GM12878 (cell line): ENCODE data around the gene LARP6. TPM values are rescaled to one million over a fixed set of nuclear protein-coding genes. Genes with fewer than 3 reads are reported as not detected.

Experiments used
- ATAC-seq: fragments of 200-7000 bp; cut with Tn5 transposase; 3 replicates; pipeline ENCODE4 v1.9.1; 2020; ENCODE audit warnings: mild to moderate bottlenecking, moderate library complexity
- BruUV-seq: library from RNA; stranded (reverse); fragments of 400-500 nt; replicated peaks from 2 replicates; lab custom pipeline; 2021; lab: Mats Ljungman, UMichigan
- CTCF ChIA-PET: fragments of 300-600 bp; sonication (Branson Sonifier 250); formaldehyde crosslinking; extraction: SDS; loops from one replicate; lab custom pipeline; 2021; ENCODE audit warnings: inconsistent platforms; lab: Yijun Ruan, JAX
- POLR2A ChIA-PET: fragments of 350-600 bp; formaldehyde crosslinking; extraction: SDS; loops from one replicate; lab custom pipeline; 2021; ENCODE audit warnings: inconsistent platforms; lab: Charles Lee
- RAD21 ChIA-PET: fragments of 300-600 bp; sonication (Branson Sonifier 250); formaldehyde crosslinking; loops from one replicate; lab custom pipeline; 2023; ENCODE audit warnings: antibody characterized with exemption; ENCODE audit not compliant: unreplicated experiment; lab: Charles Lee
- SMC1A ChIA-PET: fragments of 300-600 bp; sonication (Branson Sonifier 250); formaldehyde crosslinking; loops from one replicate; lab custom pipeline; 2023; ENCODE audit not compliant: unreplicated experiment, uncharacterized antibody; lab: Charles Lee
- DNase-seq: peaks from one replicate; pipeline ENCODE4 v3.0.0-alpha.2; 2011; ENCODE audit warnings: low read depth, low spot score
- FAIRE-seq: peaks from 3 replicates; lab custom pipeline; 2011; peaks lifted over from hg19 to GRCh38; lab: Jason Lieb, UNC
- H2AFZ ChIP-seq: 2 replicates; pipeline ENCODE4 v1.6.0; 2011; ENCODE audit warnings: low read depth, low read length, control low read depth; ENCODE audit not compliant: control insufficient read depth
- H3K27ac ChIP-seq: 2 replicates; pipeline ENCODE4 v1.5.1; 2011; ENCODE audit warnings: control low read depth; ENCODE audit not compliant: control insufficient read depth, insufficient read depth
- H3K27me3 ChIP-seq, 2 experiments: replicated peaks in 1 of 2; 2 replicates each; pipeline versions ENCODE4 v1.6.0 to v1.6.1; 2011; ENCODE audit warnings: low read length in 1 of 2; ENCODE audit not compliant: control insufficient read depth in 2 of 2, insufficient read depth in 2 of 2
- H3K36me3 ChIP-seq, 2 experiments: 2 replicates each; pipeline ENCODE4 v1.5.1; 2011; ENCODE audit warnings: low read length in 1 of 2; ENCODE audit not compliant: control insufficient read depth in 2 of 2, insufficient read depth in 2 of 2
- H3K4me1 ChIP-seq: 2 replicates; pipeline ENCODE4 v1.6.1; 2011; ENCODE audit warnings: mild to moderate bottlenecking, low read length, moderate library complexity, mixed read lengths; ENCODE audit not compliant: control insufficient read depth, insufficient read depth
- H3K4me2 ChIP-seq: 2 replicates; pipeline ENCODE4 v1.6.0; 2011; ENCODE audit warnings: control low read depth; ENCODE audit not compliant: control insufficient read depth, insufficient read depth
- H3K4me3 ChIP-seq: fragments of 200-600 bp; sonication (generic); 2 replicates; pipeline ENCODE4 v1.5.1; 2016
- H3K79me2 ChIP-seq: 2 replicates; pipeline ENCODE4 v1.6.0; 2011; ENCODE audit warnings: low read length; ENCODE audit not compliant: control insufficient read depth, insufficient read depth
- H3K9ac ChIP-seq: 2 replicates; pipeline ENCODE4 v1.8.0; 2011; ENCODE audit warnings: low read length, control low read depth, mixed read lengths; ENCODE audit not compliant: control insufficient read depth, insufficient read depth
- H3K9me3 ChIP-seq: replicated peaks from 3 replicates; pipeline ENCODE4 v1.5.1; 2011; ENCODE audit warnings: mild to moderate bottlenecking, low read length; ENCODE audit not compliant: control insufficient read depth, insufficient read depth
- H4K20me1 ChIP-seq: 2 replicates; pipeline ENCODE4 v1.6.0; 2011; ENCODE audit not compliant: control insufficient read depth, insufficient read depth
- ASH2L ChIP-seq: fragments of 300-600, 200-600 bp; sonication (generic); IDR thresholded peaks from 2 replicates; pipeline ENCODE4 v1.6.1; 2017; ENCODE audit warnings: low read depth, mild to moderate bottlenecking, borderline replicate concordance
- BCL3 ChIP-seq: IDR thresholded peaks from 2 replicates; pipeline ENCODE4 v1.6.1; 2011; ENCODE audit warnings: borderline replicate concordance, low read depth, mild to moderate bottlenecking, moderate library complexity, low read length; ENCODE audit not compliant: insufficient read depth, poor library complexity, severe bottlenecking
- HDAC6 ChIP-seq: fragments of 200-600 bp; sonication (generic); IDR thresholded peaks from one replicate; pipeline ENCODE4 v1.8.0; 2017; ENCODE audit warnings: antibody characterized with exemption; ENCODE audit not compliant: unreplicated experiment
- JUNB ChIP-seq: IDR thresholded peaks from 2 replicates; pipeline ENCODE4 v1.6.1; 2016; ENCODE audit warnings: antibody characterized with exemption, mild to moderate bottlenecking
- JUND ChIP-seq: IDR thresholded peaks from 2 replicates; pipeline ENCODE4 v1.6.1; 2012; ENCODE audit warnings: low read depth, mild to moderate bottlenecking, low read length, improper control_type of control experiment, moderate library complexity
- MEF2B ChIP-seq: fragments of 450-650 bp; IDR thresholded peaks from 2 replicates; pipeline ENCODE4 v1.6.1; 2018; ENCODE audit warnings: mild to moderate bottlenecking, moderate library complexity; ENCODE audit not compliant: partially characterized antibody, poor library complexity, severe bottlenecking
- MXI1 ChIP-seq: fragments of 150-350 bp; IDR thresholded peaks from 2 replicates; pipeline ENCODE4 v1.6.1; 2011; ENCODE audit warnings: low read depth, mild to moderate bottlenecking, inconsistent platforms, low read length, improper control_type of control experiment
- REST ChIP-seq: IDR thresholded peaks from 2 replicates; pipeline ENCODE4 v1.6.1; 2012; ENCODE audit warnings: mild to moderate bottlenecking, low read depth, low read length
- YY1 ChIP-seq: IDR thresholded peaks from 2 replicates; pipeline ENCODE4 v1.6.1; 2011; ENCODE audit warnings: low read depth, mild to moderate bottlenecking, low read length
- ZBTB40 ChIP-seq: fragments of 450-650 bp; IDR thresholded peaks from 2 replicates; pipeline ENCODE4 v1.6.1; 2016; ENCODE audit warnings: mild to moderate bottlenecking, moderate library complexity, borderline replicate concordance
- ZNF622 ChIP-seq: fragments of 450-650 bp; IDR thresholded peaks from 2 replicates; pipeline ENCODE4 v1.6.1; 2017; ENCODE audit warnings: mild to moderate bottlenecking, inconsistent platforms
- WGBS: methylation state at CpG from one replicate; pipeline ENCODE4 v1.1.6; 2016; ENCODE audit warnings: low lambda C conversion rate; ENCODE audit not compliant: insufficient replicate concordance, insufficient coverage; ENCODE audit errors: missing lambda C conversion rate; 5-methylcytosine and 5-hydroxymethylcytosine counted together
- in situ Hi-C: fragments of 300-500 bp; cut with MboI; formaldehyde crosslinking; loops from 9 replicates; pipeline ENCODE4 v1.14.3; 2018; ENCODE audit warnings: mixed read lengths
- intact Hi-C: fragments of 100-400 bp; cut with micrococcal nuclease; formaldehyde crosslinking; loops from one replicate; pipeline ENCODE4 v1.14.2; 2022; ENCODE audit not compliant: unreplicated experiment
- polyA plus RNA-seq, 11 experiments: library from polyadenylated mRNA; depleted of rRNA in 4 of 11; unstranded in 6 of 11; stranded (reverse) in 5 of 11; fragments of >200 nt; fragmentation: Nextera tagmentation in 4 of 11; fragmentation: Illumina TruSeq in 1 of 11; extraction: Ambion mirVana in 4 of 11; extraction: Trizol in 1 of 11; gene quantifications; 1 replicate in 1 of 11; 2 replicates in 10 of 11; pipeline versions ENCODE4 v1.2.1 to v1.2.3, GENCODE V29; 2011 to 2016; ENCODE audit warnings: inconsistent platforms in 2 of 11, missing spikeins in 2 of 11, low read depth in 1 of 11
- total RNA-seq, 4 experiments: library from RNA; depleted of rRNA in 3 of 4; stranded (reverse); fragments of >200 nt in 3 of 4; fragmentation: Illumina TruSeq in 1 of 4; extraction: Trizol in 1 of 4; gene quantifications; 2 replicates each; pipeline versions ENCODE4 v1.2.1 to v1.2.3, GENCODE V29; 2013 to 2021

The LARP6 gene
- total and polyA plus RNA-seq, 10 of the 15 experiments (the other 5 are each of a cell fraction or from before 2014, with no cell fraction given) = 0.74 to 14.6 (median 3.9) TPM

- WGBS = 44% methylated on average over 14 of the region's 14 CpGs
- H3K27ac ChIP-seq = no peak overlapping the region
- H3K9ac ChIP-seq = no peak overlapping the region
- no peak overlapping the region for H3K4me3 ChIP-seq
- FAIRE-seq = no peak
- no peak for ATAC-seq
- intact Hi-C loops = no loop called here
- in situ Hi-C loops = no loop called here
- SMC1A ChIA-PET = no interaction called here
- RAD21 ChIA-PET = no interaction called here
- CTCF ChIA-PET = no interaction called here
- no peaks in the 10 kb centered on the region for H3K36me3 ChIP-seq
- no peaks in the 10 kb centered on the region for H4K20me1 ChIP-seq
- H3K4me2 ChIP-seq = no peak overlapping the region
- no peaks in the 10 kb centered on the region for H3K4me1 ChIP-seq
- BruUV-seq = no TSS peak
- H2AFZ ChIP-seq = no peak overlapping the region
- H3K9me3 ChIP-seq = no peaks in the 10 kb centered on the region
- peaks cover 0 to 5% of the 10 kb centered on the region in 2 experiments; a peak in 1 of 4 replicates for H3K27me3 ChIP-seq
- H3K79me2 ChIP-seq = no peaks in the 10 kb centered on the region
- no peak for DNase-seq
- POLR2A ChIA-PET = no interaction called here
- TF ChIP-seq YY1 = no peak
- no peak for TF ChIP-seq MXI1
- TF ChIP-seq MEF2B = no peak
- no peak for TF ChIP-seq JUND
- no peak for TF ChIP-seq REST
- no peak for TF ChIP-seq JUNB
- TF ChIP-seq BCL3 = no peak
- no peak for TF ChIP-seq ZNF622
- TF ChIP-seq ZBTB40 = no peak
- no peak for TF ChIP-seq HDAC6
- TF ChIP-seq ASH2L = no peak
These were observed 57.2 kb downstream of the LARP6 start for GRCh38 chr15:70796516-70797310.
